GM18517 (cell line): Measurements from ENCODE around the gene TSPAN4.
A peak's percentile ranks its signal among the peaks of the same experiment; 100 is the strongest.

Experiments used
- ATAC-seq: cut with Tn5 transposase; IDR thresholded peaks from one replicate; pipeline ENCODE4 v1.9.1; 2021; ENCODE audit warnings: mild to moderate bottlenecking, moderate library complexity; ENCODE audit not compliant: unreplicated experiment

TSPAN4 gene

DNA sequence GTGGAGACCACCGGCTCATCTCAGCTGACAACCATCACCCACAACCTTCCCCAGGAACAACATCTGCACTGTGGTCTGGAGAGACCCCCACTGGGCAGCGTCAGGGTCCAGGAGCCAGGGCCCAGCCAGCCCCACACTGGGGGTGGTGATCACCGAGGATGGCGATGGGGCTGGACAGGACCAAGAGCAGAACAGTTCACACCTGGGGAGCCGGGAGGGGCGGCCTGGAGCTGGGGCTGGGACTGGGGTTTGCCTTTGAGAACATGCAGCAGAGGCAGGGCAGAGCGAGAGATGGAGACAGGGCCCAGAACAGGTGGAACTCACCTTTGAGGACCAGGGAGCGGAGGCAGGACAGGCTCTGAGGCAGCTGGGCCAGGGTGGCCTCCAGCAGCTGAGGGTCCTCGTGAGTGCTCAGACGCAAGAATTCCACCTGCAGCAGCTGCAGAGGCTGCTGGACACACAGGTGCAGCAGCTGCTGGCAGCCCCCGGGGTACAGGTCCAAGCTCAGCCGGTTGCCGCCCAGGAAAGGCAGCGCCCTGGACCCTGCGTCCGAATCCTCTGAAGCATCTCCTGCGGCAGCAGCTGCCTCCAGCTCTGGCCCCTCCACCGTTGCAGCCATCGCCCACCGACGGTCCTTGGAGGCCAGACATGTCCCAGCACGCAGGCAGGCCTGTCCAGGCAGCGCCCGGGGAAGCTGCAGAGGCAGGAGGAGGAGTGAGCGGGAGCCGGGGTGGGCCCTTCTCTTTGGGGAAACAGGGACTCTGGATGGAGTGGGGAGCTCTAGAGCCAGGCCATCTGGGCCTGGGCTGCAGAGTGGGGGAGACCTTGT lies 38.7 kb upstream of the TSPAN4 start:
- no peak for ATAC-seq

DNA sequence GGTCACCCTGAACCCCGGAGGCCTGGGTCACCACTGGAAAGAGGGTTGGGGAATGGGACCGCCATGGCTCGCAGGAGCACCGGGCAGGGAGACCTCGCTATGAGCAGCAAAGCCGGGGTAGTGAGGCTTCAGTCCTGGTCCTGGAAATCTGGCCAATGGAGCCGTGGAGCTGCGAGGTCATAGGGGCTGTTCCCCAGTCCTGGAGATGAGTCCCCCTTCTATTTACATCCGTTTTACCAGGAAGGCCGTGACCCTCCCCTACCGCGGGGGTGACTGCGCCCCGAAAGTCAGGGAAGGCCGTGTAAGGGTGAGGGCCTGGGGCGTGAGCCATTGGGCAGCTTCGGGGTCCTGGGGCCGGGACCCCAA lies 38.1 kb upstream of the TSPAN4 start:
- ATAC-seq: no peak

DNA sequence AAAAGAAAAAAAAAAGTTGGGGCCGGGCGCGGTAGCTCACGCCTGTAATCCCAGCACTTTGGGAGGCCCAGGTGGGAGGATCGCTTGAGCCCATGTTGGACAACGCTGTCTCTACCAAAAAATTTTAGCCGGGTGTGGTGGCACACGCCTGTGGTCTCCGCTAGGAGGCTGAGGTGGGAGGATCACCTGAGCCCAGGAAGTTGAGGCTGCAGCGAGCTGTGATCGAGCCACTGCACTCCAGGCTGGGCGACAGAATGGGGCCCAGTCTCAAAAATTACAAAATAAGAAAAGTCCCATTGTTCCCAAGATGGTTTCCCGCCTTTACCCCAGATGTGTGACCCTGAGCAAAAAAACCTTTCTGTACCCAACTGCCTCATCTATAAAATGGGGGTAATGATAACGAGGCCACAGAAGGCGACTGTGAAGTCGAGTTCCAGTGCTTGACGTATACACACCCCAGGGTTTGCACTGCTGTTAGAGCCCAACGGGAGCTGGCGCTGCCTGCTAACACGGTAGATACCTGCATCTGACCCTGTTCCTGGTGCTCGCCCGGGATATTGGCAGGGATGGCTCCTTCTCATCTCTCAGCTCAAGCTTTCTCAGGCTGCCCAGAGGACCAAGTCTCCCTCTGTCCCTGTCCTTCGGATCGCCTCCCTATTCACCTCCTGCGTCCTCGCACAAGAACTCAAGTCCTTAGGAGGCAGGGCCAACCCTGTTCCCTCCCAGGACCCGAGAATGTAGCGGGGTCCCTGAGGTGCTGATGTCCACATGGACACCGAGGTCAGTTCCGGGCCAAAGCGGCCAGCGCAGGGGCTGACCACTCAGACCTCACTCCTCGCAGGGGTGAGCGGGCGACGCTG lies 34.0 kb upstream of the TSPAN4 start:
- no peak for ATAC-seq

GRCh38 chr11:809287-810039 lies 33.2 kb upstream of the TSPAN4 start, which contains the start of gene RPLP2:
Gene RPLP2 (plus strand): TSS chr11:809967. CDS start chr11:810235, 268 bp downstream.
- peak; percentile 75 for ATAC-seq

DNA sequence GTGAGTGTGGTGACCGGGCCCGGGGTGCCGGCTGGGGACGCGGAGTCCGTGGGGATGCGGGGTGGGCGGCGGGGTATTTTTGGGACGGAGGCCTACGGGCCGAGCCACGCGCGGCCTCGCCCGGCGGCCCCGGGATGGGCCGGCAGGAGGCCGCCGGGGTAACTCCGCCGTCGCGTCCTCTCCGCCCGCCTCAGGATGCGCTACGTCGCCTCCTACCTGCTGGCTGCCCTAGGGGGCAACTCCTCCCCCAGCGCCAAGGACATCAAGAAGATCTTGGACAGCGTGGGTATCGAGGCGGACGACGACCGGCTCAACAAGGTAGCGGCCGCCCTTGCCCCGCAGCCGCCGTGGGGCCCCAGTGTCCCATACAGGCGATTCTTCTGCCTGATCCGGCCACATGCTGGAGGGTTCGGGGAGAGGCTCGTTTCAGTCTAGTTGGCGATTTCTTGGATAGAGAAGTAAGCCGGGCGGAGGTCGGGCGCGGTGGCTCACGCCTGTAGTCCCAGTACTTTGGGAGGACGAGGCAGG lies 32.5 kb upstream of the TSPAN4 start:
- ATAC-seq: peak; percentile 13

GRCh38 chr11:811446-812245 lies 31.0 kb upstream of the TSPAN4 start:
- ATAC-seq: no peak

DNA sequence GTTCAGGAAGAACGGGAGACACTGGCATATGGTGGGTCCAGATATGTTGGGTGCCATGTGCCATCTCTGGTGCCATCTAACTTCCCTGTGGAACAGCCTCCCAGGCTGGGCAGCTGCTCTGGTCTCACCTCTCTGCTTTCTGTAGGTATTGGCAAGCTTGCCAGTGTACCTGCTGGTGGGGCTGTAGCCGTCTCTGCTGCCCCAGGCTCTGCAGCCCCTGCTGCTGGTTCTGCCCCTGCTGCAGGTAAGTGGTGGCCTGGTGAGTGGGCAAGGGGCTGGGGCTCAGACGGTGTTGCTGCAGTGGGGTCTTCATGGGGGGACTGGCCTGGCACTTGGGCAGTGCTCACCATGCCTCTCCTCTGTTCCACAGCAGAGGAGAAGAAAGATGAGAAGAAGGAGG lies 30.3 kb upstream of the TSPAN4 start:
- ATAC-seq: no peak

GRCh38 chr11:813072-813455 lies 29.6 kb upstream of the TSPAN4 start:
- ATAC-seq: no peak

- ATAC-seq: no peak
Observed at GRCh38 chr11:813456-814096, 29.1 kb upstream of the TSPAN4 start.

GRCh38 chr11:815675-816432 lies 26.8 kb upstream of the TSPAN4 start:
- ATAC-seq: no peak

DNA sequence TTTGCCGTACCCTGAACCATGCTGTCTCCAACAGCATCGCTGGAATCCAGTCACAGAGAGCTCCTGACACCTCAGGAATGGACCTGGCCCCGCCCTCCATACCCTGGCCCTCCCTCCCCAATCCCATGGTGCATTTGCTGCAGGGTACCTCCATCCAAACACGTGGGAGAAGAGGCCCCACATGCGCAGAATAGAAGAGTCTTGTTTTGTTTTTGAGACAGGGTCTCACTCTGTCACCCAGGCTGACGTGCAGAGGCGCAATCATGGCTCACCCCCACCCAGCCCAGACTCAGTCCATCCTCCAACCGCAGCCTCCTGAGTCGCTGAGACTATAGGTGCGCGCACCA lies 26.2 kb upstream of the TSPAN4 start:
- no peak for ATAC-seq

- no peak for ATAC-seq
Observed at GRCh38 chr11:818396-819128, 24.1 kb upstream of the TSPAN4 start, which contains the start of gene PNPLA2. Gene PNPLA2 (plus strand): TSS chr11:818914. CDS start chr11:819719, 805 bp downstream.

- ATAC-seq: peak; percentile 46
Observed at GRCh38 chr11:819129-819931, 23.3 kb upstream of the TSPAN4 start.

- ATAC-seq: peak; percentile 64
Observed at GRCh38 chr11:819943-820649, 22.6 kb upstream of the TSPAN4 start.

DNA sequence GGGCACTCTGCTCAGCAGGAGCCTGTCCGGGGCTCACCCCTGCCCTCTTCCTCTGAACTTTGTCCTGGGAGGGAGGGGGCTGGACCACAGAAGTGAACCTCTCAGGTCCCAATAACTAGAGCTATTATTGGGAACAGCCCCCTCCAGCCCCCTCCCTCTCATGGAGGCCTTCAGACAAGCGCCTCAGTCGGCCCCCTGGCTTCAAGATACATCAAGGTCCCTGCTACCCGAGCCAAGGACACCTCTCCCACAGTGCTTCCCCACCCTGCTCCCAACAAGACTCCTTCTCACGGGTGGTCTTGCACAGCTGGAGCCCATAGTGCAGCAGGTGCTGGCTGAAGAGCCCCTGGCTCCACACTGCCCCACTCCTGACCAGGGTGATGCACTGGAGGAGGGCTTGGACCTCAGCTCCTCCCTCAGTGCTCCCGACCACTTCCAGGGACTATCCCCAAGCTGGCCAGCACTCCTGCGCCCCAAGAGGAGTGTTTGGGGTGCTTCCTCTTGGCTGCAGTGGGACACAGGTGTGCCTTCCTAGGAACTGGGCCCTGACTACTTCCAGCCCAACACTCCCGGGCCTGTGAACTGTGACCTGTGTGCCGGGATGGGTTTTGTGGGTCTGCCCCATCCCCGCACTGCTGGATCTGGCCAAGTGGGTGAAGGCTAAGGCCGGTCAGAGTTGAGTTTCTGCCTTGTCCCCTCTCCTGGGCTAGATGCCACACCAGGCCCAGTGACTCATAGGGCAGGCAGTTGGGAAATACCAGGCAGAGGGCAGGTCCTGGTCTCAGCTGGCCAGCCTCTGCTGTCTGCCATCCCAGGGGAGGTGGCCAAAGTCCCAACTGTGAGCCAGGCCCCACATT lies 21.8 kb upstream of the TSPAN4 start:
- ATAC-seq: no peak
